Upper lobe of right lung (tissue), 1 donor: ENCODE results near the gene CXCR4. TPM values are rescaled to one million over a fixed set of nuclear protein-coding genes. Genes with fewer than 3 reads are reported as not detected.

ENCODE experiments used
- ATAC-seq: fragments of 200-7000 bp; cut with Tn5 transposase; one replicate; pipeline ENCODE4 v1.9.1; 2020; ENCODE audit warnings: mild to moderate bottlenecking, moderate library complexity
- DNase-seq: peaks from one replicate; pipeline ENCODE4 v3.0.0-alpha.2; 2020
- H3K27ac ChIP-seq: fragments of 200-600 bp; one replicate; pipeline ENCODE4 v1.8.0; 2022
- H3K27me3 ChIP-seq: fragments of 200-600 bp; one replicate; pipeline ENCODE4 v1.8.0; 2022; ENCODE audit warnings: mild to moderate bottlenecking
- H3K36me3 ChIP-seq: fragments of 200-600 bp; one replicate; pipeline ENCODE4 v1.8.0; 2022
- H3K4me1 ChIP-seq: fragments of 200-600 bp; one replicate; pipeline ENCODE4 v1.8.0; 2022
- H3K4me3 ChIP-seq: fragments of 200-600 bp; one replicate; pipeline ENCODE4 v1.8.0; 2022; ENCODE audit warnings: mild to moderate bottlenecking
- H3K9me3 ChIP-seq: fragments of 200-600 bp; one replicate; pipeline ENCODE4 v1.8.0; 2022
- intact Hi-C: fragments of 100-400 bp; cut with DNase I; formaldehyde crosslinking; loops from one replicate; pipeline ENCODE4 v1.11.0; 2022
- total RNA-seq: library from RNA; stranded (reverse); fragmentation: NEBNext Ultra II Directional; extraction: Animal tissue kit (Norgen Biotek cat#: 25700); gene quantifications from one replicate; pipeline ENCODE4 v1.2.1, GENCODE V29; 2021
- TF ChIP-seq, protein P1 (sequence below): fragments of 200-600 bp; IDR thresholded peaks from one replicate; pipeline ENCODE4 v1.8.0; 2022; ENCODE audit warnings: antibody characterized with exemption
- donor health status: DM: no; HTN: yes; CAD: no; lungs with severe emphysema.

The CXCR4 gene
- total RNA-seq, 1 donor from 2014 or later: 45.2 TPM

DNA sequence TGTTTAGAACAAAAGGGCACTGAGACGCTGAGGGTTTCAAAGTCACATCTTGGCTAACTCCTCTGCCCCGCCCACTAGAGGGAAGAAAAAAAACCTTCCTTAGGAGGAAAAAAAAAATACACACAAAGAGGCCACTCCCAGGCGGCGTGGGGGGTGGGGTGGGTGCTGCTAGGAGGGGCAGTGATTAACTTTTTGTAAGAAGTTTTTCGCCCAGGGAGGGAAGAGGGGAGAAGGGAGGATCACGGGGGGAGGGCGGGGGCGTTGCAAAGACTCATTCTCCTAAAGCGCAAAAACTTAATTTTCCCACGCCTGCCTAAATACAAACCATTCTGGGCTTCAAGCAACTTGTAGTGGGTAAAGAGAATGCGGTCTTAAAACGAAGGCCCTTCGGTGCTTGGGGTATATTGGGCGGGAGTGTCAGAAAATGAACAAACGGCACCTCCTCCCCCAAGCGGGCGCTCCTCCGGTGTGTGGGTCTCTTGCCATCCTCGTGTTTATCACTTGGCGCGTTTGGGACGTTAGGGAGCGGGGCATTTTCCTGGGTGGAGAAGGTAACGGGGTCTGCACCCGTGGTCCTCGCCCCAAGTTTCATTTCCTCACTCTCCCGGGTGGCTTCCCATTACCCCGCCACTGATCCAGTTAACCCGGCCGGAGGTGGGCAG, 1.7 kb downstream of the CXCR4 start:
- peak; percentile 88 for DNase-seq
- Histone ChIP-seq H3K9me3 (no peaks in the 10 kb centered on the region), H3K27me3 (peaks cover 38% of the 10 kb centered on the region), H3K27ac (peak overlapping the region; percentile 85), H3K4me3 (peak overlapping the region; percentile 62), H3K36me3 (peaks cover 8% of the 10 kb centered on the region), H3K4me1 (peaks cover 24% of the 10 kb centered on the region)
- peak; percentile 54 for ATAC-seq
- intact Hi-C loops: no loop called here
- TF ChIP-seq, protein P1, sequence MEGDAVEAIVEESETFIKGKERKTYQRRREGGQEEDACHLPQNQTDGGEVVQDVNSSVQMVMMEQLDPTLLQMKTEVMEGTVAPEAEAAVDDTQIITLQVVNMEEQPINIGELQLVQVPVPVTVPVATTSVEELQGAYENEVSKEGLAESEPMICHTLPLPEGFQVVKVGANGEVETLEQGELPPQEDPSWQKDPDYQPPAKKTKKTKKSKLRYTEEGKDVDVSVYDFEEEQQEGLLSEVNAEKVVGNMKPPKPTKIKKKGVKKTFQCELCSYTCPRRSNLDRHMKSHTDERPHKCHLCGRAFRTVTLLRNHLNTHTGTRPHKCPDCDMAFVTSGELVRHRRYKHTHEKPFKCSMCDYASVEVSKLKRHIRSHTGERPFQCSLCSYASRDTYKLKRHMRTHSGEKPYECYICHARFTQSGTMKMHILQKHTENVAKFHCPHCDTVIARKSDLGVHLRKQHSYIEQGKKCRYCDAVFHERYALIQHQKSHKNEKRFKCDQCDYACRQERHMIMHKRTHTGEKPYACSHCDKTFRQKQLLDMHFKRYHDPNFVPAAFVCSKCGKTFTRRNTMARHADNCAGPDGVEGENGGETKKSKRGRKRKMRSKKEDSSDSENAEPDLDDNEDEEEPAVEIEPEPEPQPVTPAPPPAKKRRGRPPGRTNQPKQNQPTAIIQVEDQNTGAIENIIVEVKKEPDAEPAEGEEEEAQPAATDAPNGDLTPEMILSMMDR: no peak

GRCh38 chr2:136115183-136115761, 2.7 kb downstream of the CXCR4 start:
- DNase-seq (no peak), ATAC-seq (no peak)
- Histone ChIP-seq H3K27me3 (peaks cover 38% of the 10 kb centered on the region), H3K27ac (no peak overlapping the region), H3K9me3 (no peaks in the 10 kb centered on the region), H3K36me3 (peaks cover 8% of the 10 kb centered on the region), H3K4me3 (peak overlapping the region; percentile 62), H3K4me1 (peaks cover 24% of the 10 kb centered on the region)
- TF ChIP-seq, protein P1: no peak
- intact Hi-C loops: no loop called here

GRCh38 chr2:136114382-136114781, 3.6 kb downstream of the CXCR4 start:
- ATAC-seq (no peak), DNase-seq (no peak)
- H3K9me3 ChIP-seq: no peaks in the 10 kb centered on the region
- peaks cover 34% of the 10 kb centered on the region for H3K27me3 ChIP-seq
- TF ChIP-seq, protein P1: no peak
- H3K36me3 ChIP-seq: peaks cover 8% of the 10 kb centered on the region
- intact Hi-C loops: no loop called here
- H3K4me1 ChIP-seq: peaks cover 17% of the 10 kb centered on the region
- no peak overlapping the region for H3K27ac ChIP-seq
- H3K4me3 ChIP-seq: peak overlapping the region; percentile 6

DNA sequence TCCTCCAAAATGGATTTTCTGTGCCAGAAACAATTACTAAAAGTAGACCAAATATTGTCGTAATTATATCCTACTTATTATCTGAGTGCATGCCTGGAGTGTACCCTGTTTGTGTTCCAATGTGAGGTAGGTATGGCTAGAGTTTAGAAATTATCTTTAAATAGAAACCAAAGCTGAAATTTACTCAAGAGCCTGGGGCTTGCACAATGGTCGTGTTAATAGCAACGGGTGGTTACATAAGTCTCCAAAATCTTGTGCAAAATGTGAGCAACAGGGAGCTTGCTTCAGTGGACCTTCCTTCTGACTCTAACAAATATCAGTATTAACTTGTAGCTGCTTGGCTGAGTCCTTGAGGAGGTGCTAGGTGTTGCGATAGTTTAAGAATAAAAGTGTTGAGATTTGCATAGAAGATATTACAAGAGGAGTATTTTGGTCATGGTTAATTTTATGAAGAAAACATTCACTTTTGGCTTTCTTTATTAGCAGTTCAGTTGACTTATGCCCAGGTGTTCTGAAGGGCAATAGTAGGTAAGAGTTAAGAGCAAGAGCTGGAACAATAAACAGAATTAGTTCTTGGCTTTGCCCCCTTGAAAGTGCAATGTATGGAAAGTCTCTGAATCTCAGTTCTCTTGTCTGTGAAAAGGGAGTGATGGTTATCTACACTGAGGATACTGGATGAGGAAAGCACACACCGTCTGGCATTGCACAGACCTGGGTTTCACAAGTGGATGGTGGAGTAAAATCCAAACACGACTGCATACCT, 4.6 kb downstream of the CXCR4 start:
- Histone ChIP-seq H3K4me1 (peaks cover 11% of the 10 kb centered on the region), H3K36me3 (peaks cover 8% of the 10 kb centered on the region), H3K9me3 (no peaks in the 10 kb centered on the region), H3K27ac (no peak overlapping the region), H3K27me3 (peaks cover 27% of the 10 kb centered on the region), H3K4me3 (no peak overlapping the region)
- DNase-seq (no peak), ATAC-seq (peak; percentile 4)
- intact Hi-C loops: no loop called here
- TF ChIP-seq, protein P1: no peak

DNA sequence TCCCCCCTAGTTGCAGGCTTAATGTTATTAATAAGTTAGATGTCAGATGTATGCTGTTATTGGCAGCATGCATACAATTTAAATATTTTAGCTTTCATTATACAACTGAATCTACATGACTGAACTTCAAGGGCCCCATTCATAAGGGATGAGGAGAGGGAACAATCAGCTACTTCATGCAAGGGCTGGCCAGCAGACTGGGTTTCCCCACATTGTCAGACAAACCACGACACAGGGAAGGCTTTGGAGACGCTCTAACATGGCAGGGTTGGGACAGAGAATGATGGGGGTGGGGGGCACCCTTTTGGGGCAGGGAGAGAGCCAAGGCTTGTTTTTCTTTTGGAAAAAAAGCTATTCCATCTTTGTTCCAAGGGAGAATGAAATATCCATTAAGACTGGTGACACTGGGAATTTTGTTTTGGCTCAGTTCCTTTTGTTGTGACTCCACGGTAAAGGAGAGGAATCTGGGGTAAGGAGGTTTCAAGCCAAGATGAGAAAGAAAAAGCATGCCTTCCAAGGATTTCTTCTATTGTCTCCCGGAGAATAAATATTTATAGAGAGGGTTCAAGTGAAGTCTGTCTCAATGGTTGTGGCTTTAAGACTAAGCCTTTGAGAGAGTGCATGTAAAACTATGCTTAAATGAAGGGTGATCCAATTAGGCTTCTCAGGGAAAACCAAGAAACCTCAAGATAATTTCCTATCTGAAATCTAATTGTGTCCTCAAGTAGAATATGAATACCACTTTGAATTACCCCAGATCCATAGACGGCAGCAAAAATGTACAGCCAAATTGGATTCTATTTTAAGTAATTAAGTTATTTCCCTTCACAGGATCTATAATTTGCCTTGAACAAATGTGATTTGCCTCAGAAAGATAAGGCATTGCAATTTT, 5.4 kb downstream of the CXCR4 start:
- Histone ChIP-seq H3K9me3 (no peaks in the 10 kb centered on the region), H3K4me3 (no peak overlapping the region), H3K36me3 (peaks cover 8% of the 10 kb centered on the region), H3K4me1 (peaks cover 6% of the 10 kb centered on the region), H3K27ac (no peak overlapping the region), H3K27me3 (peaks cover 27% of the 10 kb centered on the region)
- TF ChIP-seq, protein P1: no peak
- ATAC-seq (no peak), DNase-seq (no peak)
- intact Hi-C loops: no loop called here
